Stimulated activated memory B cell treated with anti-CD40 and anti-IgM and Interleukin-4, amounts not matched to agents 10 μg/mL and 1 μg/mL and 100 μg/mL, for 72 hours (primary cell): ENCODE results near the gene MMP15.

Experiments
- ATAC-seq: fragments of 150-1000 bp; cut with Tn5 transposase; 2 replicates; pipeline ENCODE4 v1.10.0; 2021
- H3K27ac Mint-ChIP-seq: one replicate; pipeline ENCODE4 v1.8.0; 2022; ENCODE audit warnings: mild to moderate bottlenecking, mixed read lengths
- H3K27me3 Mint-ChIP-seq: one replicate; pipeline ENCODE4 v1.8.0; 2022; ENCODE audit warnings: mixed read lengths
- H3K36me3 Mint-ChIP-seq: one replicate; pipeline ENCODE4 v1.8.0; 2022; ENCODE audit warnings: mixed read lengths
- H3K4me1 Mint-ChIP-seq: one replicate; pipeline ENCODE4 v1.8.0; 2022; ENCODE audit warnings: mixed read lengths
- H3K4me3 Mint-ChIP-seq: one replicate; pipeline ENCODE4 v1.8.0; 2022; ENCODE audit warnings: mild to moderate bottlenecking, moderate library complexity, mixed read lengths
- H3K9me3 Mint-ChIP-seq: one replicate; pipeline ENCODE4 v1.8.0; 2022; ENCODE audit warnings: mixed read lengths

Gene MMP15

DNA sequence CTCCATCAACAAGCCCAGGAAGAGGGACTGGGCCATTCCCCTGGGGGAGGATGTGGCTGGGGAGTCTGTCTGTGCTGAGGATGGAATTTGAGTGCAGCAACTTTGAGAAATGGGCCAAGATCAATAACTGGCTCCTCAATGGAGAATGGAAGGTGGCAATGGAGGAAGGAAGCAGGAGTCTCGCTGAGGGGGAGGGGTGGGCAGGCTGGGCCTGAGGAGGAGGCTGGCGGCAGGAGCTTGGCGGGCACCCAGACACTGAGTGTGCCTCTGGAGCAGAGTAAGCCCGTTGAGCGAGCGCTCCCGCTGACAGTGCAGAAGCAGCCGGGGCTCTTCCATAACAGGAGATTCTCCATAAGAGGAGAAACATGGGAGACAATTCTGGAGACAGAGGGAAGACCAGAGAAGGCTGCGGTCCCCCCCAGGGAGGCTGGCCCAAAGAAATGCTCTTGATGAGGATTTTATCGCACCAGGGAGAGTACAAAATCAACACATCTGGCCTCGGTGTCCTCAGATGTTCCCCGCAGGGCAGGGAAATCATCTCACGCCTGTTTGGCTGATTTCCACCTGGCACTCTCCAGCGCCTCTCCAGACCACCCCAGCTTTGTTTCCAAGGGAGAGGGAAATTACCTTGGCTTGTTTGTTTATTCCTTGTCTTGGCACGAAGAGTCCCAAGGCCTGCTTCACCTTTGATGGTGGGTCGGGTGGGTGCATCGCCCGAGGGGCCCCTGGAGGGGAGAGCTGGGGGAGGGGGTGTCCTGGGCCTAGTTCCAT lies 2.8 kb upstream of the MMP15 start:
- H3K27me3 Mint-ChIP-seq: peaks cover 4% of the 10 kb centered on the region
- no peak overlapping the region for H3K27ac Mint-ChIP-seq
- H3K4me1 Mint-ChIP-seq: peaks cover 17% of the 10 kb centered on the region
- no peak for ATAC-seq
- no peaks in the 10 kb centered on the region for H3K9me3 Mint-ChIP-seq
- no peak overlapping the region for H3K4me3 Mint-ChIP-seq
- H3K36me3 Mint-ChIP-seq: peaks cover 6% of the 10 kb centered on the region

DNA sequence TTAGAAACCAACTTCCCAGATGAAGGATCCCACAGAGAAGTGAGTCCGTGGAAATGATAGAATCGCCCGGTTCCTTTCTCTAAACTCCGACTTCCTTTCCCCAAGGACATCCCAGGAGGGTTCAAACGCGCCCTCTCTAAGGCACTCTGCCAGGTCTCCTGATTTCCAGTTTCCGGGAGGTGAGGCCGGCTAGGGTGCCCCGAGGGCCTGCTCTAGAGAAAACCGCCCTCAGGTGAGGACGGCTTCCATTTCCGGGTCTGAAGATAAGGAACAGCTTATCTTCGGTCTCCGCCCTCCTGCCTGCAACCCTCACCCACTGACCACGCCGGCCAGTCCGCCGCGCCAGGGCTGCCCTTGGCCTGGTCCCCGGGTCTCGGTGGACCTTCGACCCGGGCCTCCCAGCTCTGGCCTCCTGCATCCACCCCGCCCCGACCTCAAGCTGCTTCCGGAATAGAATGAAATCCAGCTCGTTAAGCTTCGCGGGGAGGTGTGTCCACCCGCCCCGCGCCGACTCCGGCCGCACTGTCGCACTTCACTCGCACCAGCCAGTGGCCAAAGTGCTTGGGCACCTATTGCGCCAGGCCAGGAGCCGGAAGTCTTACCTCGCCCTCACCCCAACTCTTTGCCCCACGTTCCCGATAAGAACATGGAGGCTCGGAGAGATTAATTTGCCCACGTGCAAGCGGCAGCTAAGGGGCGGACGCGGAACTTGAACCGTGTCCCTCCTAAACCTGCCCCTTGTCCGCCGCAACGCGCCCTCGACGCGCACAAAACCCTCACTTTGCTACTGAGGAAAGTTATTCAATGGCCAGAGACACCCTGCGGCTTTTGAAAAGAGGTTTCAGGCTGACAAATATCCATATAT lies 836 bp upstream of the MMP15 start:
- peaks cover 24% of the 10 kb centered on the region for H3K27me3 Mint-ChIP-seq
- no peak for ATAC-seq
- peaks cover 17% of the 10 kb centered on the region for H3K4me1 Mint-ChIP-seq
- no peaks in the 10 kb centered on the region for H3K9me3 Mint-ChIP-seq
- H3K27ac Mint-ChIP-seq: peak overlapping the region; percentile 47
- peak overlapping the region; percentile 80 for H3K4me3 Mint-ChIP-seq
- H3K36me3 Mint-ChIP-seq: peaks cover 6% of the 10 kb centered on the region

DNA sequence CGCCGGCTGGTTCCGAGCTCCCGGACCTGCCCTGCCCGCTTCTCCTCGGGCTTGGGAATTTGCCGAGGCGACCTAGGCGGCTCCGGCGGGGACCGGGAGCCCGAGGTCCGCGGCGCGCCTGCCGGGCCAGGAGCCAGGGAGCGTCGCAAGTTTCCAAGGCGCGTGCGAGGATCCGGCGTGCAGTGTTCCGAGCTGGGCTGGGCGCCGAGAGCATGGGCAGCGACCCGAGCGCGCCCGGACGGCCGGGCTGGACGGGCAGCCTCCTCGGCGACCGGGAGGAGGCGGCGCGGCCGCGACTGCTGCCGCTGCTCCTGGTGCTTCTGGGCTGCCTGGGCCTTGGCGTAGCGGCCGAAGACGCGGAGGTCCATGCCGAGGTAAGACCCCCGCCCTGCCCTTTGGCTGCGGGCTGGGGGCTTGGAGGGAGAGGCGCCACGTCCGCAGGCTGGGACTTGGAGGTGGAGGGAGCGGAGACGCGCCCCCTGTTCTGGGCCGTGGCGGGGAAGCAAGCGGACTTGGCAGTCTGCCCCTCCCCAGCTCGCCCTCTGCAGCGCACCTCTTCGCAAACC lies 668 bp downstream of the MMP15 start:
- Mint-ChIP-seq H3K27ac (no peak overlapping the region), H3K4me1 (peaks cover 9% of the 10 kb centered on the region), H3K36me3 (no peaks in the 10 kb centered on the region), H3K4me3 (peak overlapping the region; percentile 45), H3K27me3 (peaks cover 29% of the 10 kb centered on the region), H3K9me3 (no peaks in the 10 kb centered on the region)
- no peak for ATAC-seq

DNA sequence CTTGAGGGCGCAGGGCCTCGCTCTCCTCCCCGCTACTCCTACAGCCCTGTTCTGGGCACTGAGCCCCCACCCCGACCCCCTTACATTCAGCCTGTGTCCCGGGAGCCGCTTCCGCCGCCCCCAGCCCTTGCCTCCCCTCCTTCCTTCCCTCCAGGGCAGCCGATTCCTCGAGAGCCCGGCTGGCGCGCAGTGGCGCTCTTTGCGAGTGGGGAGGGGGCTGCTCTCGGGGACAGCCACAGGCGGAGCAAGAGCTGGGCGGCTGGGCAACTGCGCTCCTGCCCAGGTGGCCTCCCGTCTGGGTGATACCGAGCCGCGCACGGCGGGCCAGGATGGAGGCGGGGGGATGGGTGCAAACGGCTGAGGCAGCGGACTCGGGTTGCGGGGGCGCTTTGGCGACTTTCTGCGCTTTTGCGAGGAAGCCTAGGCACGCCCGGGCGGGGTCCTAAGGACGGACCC lies 1.2 kb downstream of the MMP15 start:
- H3K27ac Mint-ChIP-seq: no peak overlapping the region
- peak overlapping the region; percentile 45 for H3K4me3 Mint-ChIP-seq
- peaks cover 29% of the 10 kb centered on the region for H3K27me3 Mint-ChIP-seq
- no peak for ATAC-seq
- no peaks in the 10 kb centered on the region for H3K9me3 Mint-ChIP-seq
- peaks cover 9% of the 10 kb centered on the region for H3K4me1 Mint-ChIP-seq
- H3K36me3 Mint-ChIP-seq: no peaks in the 10 kb centered on the region

DNA sequence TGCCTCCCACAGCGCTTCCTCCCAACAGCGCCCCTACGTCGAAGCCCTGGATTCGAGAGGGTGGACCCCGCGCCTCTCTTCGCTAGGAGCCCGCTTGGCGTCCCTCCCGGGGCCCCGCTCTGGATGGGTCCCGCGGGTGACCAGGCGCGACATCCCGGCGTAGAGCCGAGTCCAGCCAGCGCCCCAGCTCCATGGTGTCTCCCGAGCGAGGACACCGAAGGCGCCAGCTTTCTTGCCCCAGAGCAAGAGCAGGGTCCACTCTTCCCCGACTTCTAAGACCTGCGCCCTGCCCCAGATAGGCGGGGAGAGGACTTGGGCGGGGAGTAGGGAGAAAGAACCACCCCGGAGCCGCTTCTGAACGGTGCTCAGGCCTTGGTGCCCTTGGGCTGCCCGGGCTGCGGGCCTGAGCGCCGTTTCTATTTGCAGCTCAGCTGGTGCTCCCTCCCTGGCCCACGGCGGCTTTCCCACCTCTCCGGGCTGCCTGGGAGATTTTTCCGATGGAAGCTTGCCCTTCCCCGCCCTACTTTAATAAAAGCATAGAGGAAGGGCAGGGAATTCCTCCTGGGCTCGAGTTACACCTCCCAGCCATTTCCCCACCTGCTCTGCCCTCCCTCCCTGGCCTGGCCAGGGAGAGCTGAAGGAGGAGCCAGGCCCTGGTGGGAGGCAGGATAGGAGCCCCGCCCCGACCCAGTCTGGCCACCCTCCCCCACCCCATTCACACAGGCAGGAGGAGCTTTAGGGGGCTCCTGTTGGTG lies 1.8 kb downstream of the MMP15 start:
- no peak for ATAC-seq
- no peak overlapping the region for H3K4me3 Mint-ChIP-seq

DNA sequence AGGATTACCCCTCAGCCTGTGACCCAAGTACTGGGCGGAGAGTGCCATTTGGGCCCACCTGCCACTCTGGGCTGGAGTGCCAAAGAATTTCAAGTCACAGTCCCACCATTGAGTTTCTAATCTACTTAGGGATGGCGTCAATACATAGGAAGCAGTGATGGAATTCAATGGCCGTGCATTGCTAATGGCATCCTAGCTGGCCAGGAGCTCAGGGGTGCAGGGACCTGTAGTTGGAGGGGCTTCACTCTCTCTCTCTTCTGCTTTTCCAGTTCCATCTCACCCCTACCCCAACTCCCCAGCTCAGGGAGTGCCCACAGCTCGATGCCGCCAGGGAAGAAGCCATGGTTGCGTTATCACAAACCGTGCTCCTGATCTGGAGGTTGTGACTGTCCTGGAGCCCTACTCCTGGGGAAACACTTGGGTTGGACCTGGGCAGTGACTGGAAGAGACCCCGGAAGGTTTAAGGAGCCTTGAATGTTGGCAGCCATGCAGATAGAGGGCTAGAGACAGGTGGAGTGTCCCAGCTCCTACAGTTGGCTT lies 2.4 kb downstream of the MMP15 start:
- Mint-ChIP-seq H3K4me1 (peaks cover 9% of the 10 kb centered on the region), H3K36me3 (no peaks in the 10 kb centered on the region), H3K9me3 (no peaks in the 10 kb centered on the region), H3K27me3 (peaks cover 29% of the 10 kb centered on the region), H3K27ac (no peak overlapping the region), H3K4me3 (no peak overlapping the region)
- ATAC-seq: no peak

More for the DNA sequence above, 1.8 kb downstream of the MMP15 start:
- Mint-ChIP-seq H3K4me1 (peaks cover 9% of the 10 kb centered on the region), H3K36me3 (no peaks in the 10 kb centered on the region), H3K27ac (no peak overlapping the region), H3K27me3 (peaks cover 29% of the 10 kb centered on the region), H3K9me3 (no peaks in the 10 kb centered on the region)

DNA sequence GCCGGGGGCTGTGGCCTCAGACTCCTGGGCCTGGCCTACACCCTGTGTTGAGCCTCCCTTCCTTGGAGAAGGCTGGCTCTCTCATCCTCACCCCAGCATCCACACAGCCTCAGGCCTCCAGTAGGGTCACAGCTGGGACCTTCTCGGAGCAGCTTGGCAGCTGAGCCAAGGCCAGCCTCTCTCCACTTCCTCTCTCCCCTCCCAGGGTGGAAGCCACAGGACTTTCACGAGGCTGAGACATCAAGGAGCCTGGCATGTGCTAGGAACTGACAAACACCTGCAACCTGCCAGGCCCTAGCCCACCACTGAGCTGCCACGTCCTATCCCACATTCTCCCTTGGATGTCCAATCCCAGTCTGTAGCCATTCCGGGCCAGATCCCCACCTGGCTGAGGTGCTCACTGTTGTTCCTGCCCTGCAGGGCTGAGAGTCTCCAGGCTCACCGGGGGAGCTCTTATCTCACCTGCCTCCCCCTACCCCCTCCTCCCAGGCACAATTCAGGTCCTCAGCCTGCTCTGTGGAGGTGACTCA lies 3.1 kb downstream of the MMP15 start:
- no peaks in the 10 kb centered on the region for H3K9me3 Mint-ChIP-seq
- ATAC-seq: no peak

DNA sequence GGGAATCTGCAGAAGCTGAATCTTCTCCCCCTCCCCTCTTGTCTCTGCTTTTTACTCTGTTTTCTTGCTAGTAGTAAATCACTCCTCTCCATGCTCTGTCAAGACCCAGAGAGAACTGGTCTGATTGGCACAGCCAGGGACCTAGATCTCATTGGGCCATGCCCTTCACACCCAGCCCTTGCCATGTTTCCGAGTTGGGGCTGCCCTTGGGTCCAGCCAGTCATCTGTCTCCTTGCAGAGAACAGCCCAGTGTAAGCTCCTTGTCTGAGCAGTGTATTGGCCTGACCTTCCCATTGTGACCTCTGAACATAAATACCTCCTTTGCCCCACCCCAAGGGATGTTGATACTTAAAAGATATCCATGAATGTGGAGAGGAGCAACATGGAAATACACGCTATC lies 3.9 kb downstream of the MMP15 start:
- ATAC-seq: no peak
- no peaks in the 10 kb centered on the region for H3K36me3 Mint-ChIP-seq
- peaks cover 30% of the 10 kb centered on the region for H3K27me3 Mint-ChIP-seq
- H3K4me3 Mint-ChIP-seq: no peak overlapping the region
- no peaks in the 10 kb centered on the region for H3K9me3 Mint-ChIP-seq
- peaks cover 9% of the 10 kb centered on the region for H3K4me1 Mint-ChIP-seq
- no peak overlapping the region for H3K27ac Mint-ChIP-seq

More for the DNA sequence above, 3.1 kb downstream of the MMP15 start:
- Mint-ChIP-seq H3K36me3 (no peaks in the 10 kb centered on the region), H3K4me3 (no peak overlapping the region), H3K4me1 (peaks cover 9% of the 10 kb centered on the region), H3K27ac (no peak overlapping the region), H3K27me3 (peaks cover 29% of the 10 kb centered on the region)

DNA sequence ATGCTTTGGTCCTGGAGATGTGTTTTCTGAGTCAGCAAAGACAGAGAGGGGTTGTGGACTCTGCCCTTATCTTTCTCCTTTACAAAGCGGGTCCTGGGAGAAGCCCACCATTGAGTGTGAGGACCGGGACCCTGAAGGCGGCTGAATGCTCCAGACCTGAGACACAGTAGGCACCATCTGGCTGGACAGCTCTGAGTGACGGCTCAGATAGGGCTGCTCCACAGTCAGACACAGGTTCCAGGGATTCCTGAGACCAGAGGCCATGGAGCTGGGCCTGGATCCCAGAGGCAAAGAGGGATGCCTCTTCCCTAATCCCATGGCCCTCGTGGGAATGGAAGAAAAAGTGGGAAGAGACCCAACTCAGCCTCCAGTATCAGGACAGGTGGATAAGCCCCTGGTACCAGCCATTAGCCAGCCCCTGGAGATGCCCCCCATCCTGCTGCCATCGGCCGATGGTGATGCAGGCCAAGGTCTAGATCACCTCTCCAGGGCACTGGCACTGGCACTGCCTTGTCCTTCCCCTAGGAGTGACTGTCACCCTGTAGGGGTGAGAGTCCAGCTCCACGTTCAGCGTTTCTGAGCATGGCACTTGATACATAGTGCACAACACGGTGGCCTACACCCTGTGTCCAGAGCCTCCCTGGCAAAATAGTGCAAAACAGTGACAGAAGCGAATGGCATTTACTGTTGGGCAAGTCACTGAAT lies 4.7 kb downstream of the MMP15 start:
- Mint-ChIP-seq H3K36me3 (no peaks in the 10 kb centered on the region), H3K4me1 (peaks cover 8% of the 10 kb centered on the region), H3K27ac (no peak overlapping the region), H3K9me3 (no peaks in the 10 kb centered on the region), H3K27me3 (peaks cover 38% of the 10 kb centered on the region), H3K4me3 (no peak overlapping the region)
- ATAC-seq: no peak

DNA sequence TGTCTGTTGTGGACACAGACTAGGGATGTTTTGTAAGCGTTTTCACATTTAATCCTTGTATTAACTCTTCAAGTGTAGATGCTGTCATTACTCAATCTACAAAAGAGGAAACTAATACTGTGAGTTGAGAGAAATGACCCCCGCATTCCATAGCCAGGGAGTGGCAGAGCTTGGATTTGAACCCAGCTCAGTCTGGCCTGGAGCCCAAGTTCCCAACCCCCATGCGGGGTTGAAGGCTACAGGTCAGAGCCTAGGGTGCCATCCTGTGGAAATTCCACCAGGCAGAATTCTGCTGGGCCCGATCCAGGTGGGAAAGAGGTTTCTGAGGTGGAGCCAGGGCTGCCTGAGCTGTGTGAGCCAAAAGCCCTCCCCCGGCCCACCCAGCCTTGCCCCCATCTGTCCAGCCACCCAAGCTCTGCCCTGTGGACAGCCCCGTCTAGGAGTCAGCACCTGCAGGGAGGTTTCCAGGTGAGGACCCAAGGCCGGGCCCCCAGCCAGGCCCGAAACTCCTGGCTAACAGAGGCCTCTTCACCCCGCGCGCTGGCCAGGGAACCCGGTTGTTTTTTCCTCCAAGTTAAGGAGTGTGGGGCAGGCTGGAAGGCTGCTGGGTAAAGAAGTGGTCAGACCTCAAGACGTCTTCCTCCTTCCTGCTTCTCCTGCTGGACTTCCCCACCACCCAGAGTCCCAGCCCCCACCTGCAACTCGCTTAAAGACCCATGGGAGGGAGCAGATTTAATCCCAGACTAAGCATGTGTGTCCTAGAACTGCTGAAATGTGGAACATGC lies 5.7 kb downstream of the MMP15 start:
- Mint-ChIP-seq H3K9me3 (no peaks in the 10 kb centered on the region), H3K4me1 (peaks cover 8% of the 10 kb centered on the region), H3K36me3 (no peaks in the 10 kb centered on the region), H3K4me3 (no peak overlapping the region), H3K27me3 (peaks cover 42% of the 10 kb centered on the region), H3K27ac (no peak overlapping the region)
- ATAC-seq: no peak

DNA sequence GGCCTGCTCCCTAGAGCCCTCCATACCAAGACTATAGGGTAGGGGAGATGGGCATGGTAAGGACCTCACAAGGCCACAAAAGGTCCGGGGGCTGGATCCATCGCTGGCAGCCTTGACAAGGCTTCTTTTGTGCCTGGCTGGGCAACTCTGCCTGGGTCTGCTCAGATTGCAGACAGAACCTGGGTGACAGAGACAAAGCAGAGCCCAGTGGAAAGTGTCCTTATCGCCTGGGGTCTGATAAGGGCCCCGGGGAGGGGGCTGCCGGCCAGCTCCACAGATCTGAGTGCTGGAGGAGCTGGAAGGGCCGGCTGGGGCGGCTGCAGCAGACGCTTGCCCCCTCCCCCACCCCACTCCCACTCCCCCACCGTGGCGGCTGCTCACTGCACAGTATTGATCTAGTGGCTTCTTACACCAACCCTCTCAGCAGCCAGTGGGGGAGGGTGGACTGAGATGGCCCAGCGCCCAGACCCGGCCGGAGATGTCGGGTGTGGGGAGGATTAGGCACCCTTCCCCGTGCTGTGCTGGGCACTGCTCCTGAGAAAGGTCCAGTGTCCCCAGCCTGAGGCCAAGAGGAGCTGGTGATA lies 7.2 kb downstream of the MMP15 start:
- Mint-ChIP-seq H3K4me3 (no peak overlapping the region), H3K4me1 (peaks cover 8% of the 10 kb centered on the region), H3K9me3 (peaks cover 3% of the 10 kb centered on the region), H3K27me3 (peaks cover 38% of the 10 kb centered on the region), H3K27ac (no peak overlapping the region), H3K36me3 (no peaks in the 10 kb centered on the region)
- ATAC-seq: no peak

DNA sequence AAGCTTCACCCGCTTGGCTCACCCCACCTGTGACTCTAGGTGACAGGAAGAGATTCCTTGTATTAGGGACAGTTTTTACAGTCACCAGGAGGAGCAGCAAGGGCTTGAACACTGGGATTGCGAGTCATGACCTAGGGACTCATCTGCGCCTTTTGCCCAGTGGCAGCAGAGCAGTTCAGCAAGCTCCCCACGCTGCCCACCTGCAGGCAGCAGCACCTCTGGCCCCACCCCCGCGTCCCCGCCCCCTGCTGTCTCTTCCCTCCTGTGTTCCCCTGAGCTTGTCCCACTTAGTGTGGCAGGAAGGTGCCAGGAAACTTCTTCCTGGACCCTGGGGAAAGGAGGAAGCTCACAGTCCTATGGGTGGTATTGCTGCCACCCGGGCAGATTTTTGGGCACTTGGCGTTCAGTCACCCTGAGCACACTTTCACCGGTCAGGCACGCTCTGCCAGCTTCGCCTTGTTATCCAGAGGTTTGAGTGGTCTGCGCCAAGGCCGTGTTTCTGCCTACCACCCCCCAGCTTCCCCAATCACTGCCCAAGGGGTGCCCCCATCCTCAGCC lies 8.7 kb downstream of the MMP15 start:
- no peak for ATAC-seq
- H3K36me3 Mint-ChIP-seq: no peaks in the 10 kb centered on the region
- H3K9me3 Mint-ChIP-seq: peaks cover 3% of the 10 kb centered on the region
- H3K27ac Mint-ChIP-seq: no peak overlapping the region
- H3K4me3 Mint-ChIP-seq: no peak overlapping the region
- H3K4me1 Mint-ChIP-seq: peaks cover 8% of the 10 kb centered on the region
- H3K27me3 Mint-ChIP-seq: peaks cover 23% of the 10 kb centered on the region

DNA sequence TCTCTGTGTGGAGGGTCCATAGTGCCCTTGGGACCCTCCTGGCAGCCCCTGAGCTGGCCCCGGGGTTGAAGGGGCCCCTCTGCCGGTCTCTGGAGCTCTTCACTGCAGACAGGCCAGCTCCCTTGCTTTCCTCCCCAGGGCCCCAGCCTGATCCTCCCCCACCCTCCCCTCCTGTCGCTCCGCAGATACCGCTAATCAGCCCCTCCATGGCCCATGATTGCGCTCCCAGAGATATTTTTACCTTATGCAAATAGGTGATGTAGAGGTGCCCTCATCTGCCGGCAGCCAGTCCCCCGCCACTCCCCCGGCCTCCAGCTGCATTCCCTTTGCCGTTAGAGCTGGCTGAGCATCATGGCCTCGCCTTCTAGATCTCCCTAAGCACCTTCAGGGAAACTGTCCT lies 9.2 kb downstream of the MMP15 start:
- H3K4me3 Mint-ChIP-seq: no peak overlapping the region
- ATAC-seq: no peak
- H3K27ac Mint-ChIP-seq: no peak overlapping the region
- no peaks in the 10 kb centered on the region for H3K36me3 Mint-ChIP-seq
- peaks cover 8% of the 10 kb centered on the region for H3K4me1 Mint-ChIP-seq
- peaks cover 3% of the 10 kb centered on the region for H3K9me3 Mint-ChIP-seq
- peaks cover 18% of the 10 kb centered on the region for H3K27me3 Mint-ChIP-seq
